H1 (cell line): ENCODE measurements around the gene ATF7. TPM values are rescaled to one million over a fixed set of nuclear protein-coding genes. Genes with fewer than 3 reads are reported as not detected.

ENCODE experiments used
- CTCF ChIA-PET: fragments of 300-600 bp; sonication (Branson Sonifier 250); formaldehyde crosslinking; loops from one replicate; lab custom pipeline; 2021; ENCODE audit not compliant: partially characterized antibody; lab: Charles Lee
- POLR2A ChIA-PET: fragments of 300-600 bp; sonication (Branson Sonifier 250); formaldehyde crosslinking; loops from one replicate; lab custom pipeline; 2021; ENCODE audit warnings: inconsistent platforms; ENCODE audit not compliant: partially characterized antibody; lab: Charles Lee
- DNase-seq, 2 experiments: peaks; one replicate each; pipeline versions ENCODE4 v3.0.0 to v3.0.0-alpha.2; 2010 to 2022; ENCODE audit warnings: low spot score in 2 of 2, low read depth in 1 of 2, mixed read lengths in 1 of 2
- FAIRE-seq: peaks from 2 replicates; lab custom pipeline; 2011; peaks lifted over from hg19 to GRCh38; lab: Jason Lieb, UNC
- H2AFZ ChIP-seq: 2 replicates; pipeline ENCODE4 v1.8.1; 2012; ENCODE audit warnings: low read length, inconsistent platforms
- H2AK5ac ChIP-seq: 2 replicates; pipeline ENCODE4 v1.6.1; 2013; ENCODE audit warnings: low read depth, low read length
- H2BK120ac ChIP-seq: replicated peaks from 2 replicates; pipeline ENCODE3; 2013; ENCODE audit warnings: low read depth, low read length, inconsistent platforms
- H2BK12ac ChIP-seq: 2 replicates; pipeline ENCODE4 v1.6.1; 2013; ENCODE audit warnings: low read depth, low read length
- H2BK15ac ChIP-seq: 2 replicates; pipeline ENCODE4 v1.6.1; 2013; ENCODE audit warnings: low read length
- H2BK20ac ChIP-seq: 2 replicates; pipeline ENCODE4 v1.6.1; 2013; ENCODE audit warnings: low read length
- H2BK5ac ChIP-seq: 2 replicates; pipeline ENCODE4 v1.6.1; 2013; ENCODE audit warnings: low read depth, low read length
- H3K14ac ChIP-seq: 2 replicates; pipeline ENCODE4 v1.6.1; 2013; ENCODE audit warnings: inconsistent platforms; ENCODE audit not compliant: insufficient read length
- H3K18ac ChIP-seq: 2 replicates; pipeline ENCODE4 v1.6.1; 2013; ENCODE audit warnings: low read length; ENCODE audit errors: extremely low read depth
- H3K23ac ChIP-seq: 2 replicates; pipeline ENCODE4 v1.6.1; 2013; ENCODE audit warnings: inconsistent platforms; ENCODE audit not compliant: insufficient read length
- H3K23me2 ChIP-seq: 2 replicates; pipeline ENCODE4 v1.6.1; 2013; ENCODE audit warnings: low read depth, low read length
- H3K27ac ChIP-seq: 2 replicates; pipeline ENCODE4 v1.6.1; 2011; ENCODE audit warnings: low read depth, low read length, inconsistent platforms
- H3K27me3 ChIP-seq, 4 experiments: replicated peaks in 1 of 4; 1 replicate in 1 of 4; 2 replicates in 3 of 4; pipeline versions ENCODE4 v1.6.1 to v1.8.1; 2011 to 2013; ENCODE audit warnings: low read length in 3 of 4, mild to moderate bottlenecking in 3 of 4, inconsistent platforms in 2 of 4, mixed read lengths in 2 of 4, moderate library complexity in 1 of 4; ENCODE audit not compliant: control insufficient read depth in 3 of 4, insufficient read depth in 3 of 4; ENCODE audit errors: extremely low read depth in 1 of 4
- H3K36me3 ChIP-seq, 4 experiments: 2 replicates each; pipeline versions ENCODE4 v1.6.1 to v1.8.1; 2011 to 2013; ENCODE audit warnings: mild to moderate bottlenecking in 4 of 4, low read length in 3 of 4, moderate library complexity in 2 of 4, control low read depth in 1 of 4, inconsistent platforms in 1 of 4; ENCODE audit not compliant: insufficient read depth in 4 of 4, control insufficient read depth in 2 of 4
- H3K4ac ChIP-seq: replicated peaks from 2 replicates; pipeline ENCODE3; 2013; ENCODE audit warnings: low read length, low read depth, mixed read lengths, inconsistent platforms; ENCODE audit not compliant: insufficient read length
- H3K4me1 ChIP-seq, 4 experiments: replicated peaks in 1 of 4; 1 replicate in 1 of 4; 2 replicates in 3 of 4; pipeline versions ENCODE4 v1.6.1 to v1.8.1; 2011 to 2013; ENCODE audit warnings: low read length in 3 of 4, inconsistent platforms in 2 of 4, mixed read lengths in 1 of 4; ENCODE audit not compliant: insufficient read depth in 4 of 4, control insufficient read depth in 3 of 4
- H3K4me2 ChIP-seq, 2 experiments: 2 replicates each; pipeline versions ENCODE4 v1.6.1 to v1.8.1; 2011 to 2013; ENCODE audit warnings: low read depth in 2 of 2, low read length in 2 of 2, control low read depth in 1 of 2, inconsistent platforms in 1 of 2, mild to moderate bottlenecking in 1 of 2; ENCODE audit not compliant: insufficient read depth in 1 of 2
- H3K4me3 ChIP-seq, 4 experiments: fragments of 200-600, 300-600 bp in 1 of 4; sonication (generic), shearing (Covaris generic), sonication (Bioruptor Twin) in 1 of 4; 2 replicates each; pipeline versions ENCODE4 v1.5.1 to v1.8.1; 2011 to 2016; ENCODE audit warnings: low read length in 4 of 4, low read depth in 3 of 4, control low read depth in 2 of 4, inconsistent platforms in 2 of 4, mild to moderate bottlenecking in 2 of 4, mixed read lengths in 1 of 4, moderate library complexity in 1 of 4; ENCODE audit not compliant: insufficient read depth in 2 of 4; ENCODE audit errors: extremely low read depth in 1 of 4
- H3K56ac ChIP-seq: replicated peaks from 2 replicates; pipeline ENCODE3; 2013; ENCODE audit warnings: low read depth, mild to moderate bottlenecking, mixed read lengths, low read length, inconsistent platforms; ENCODE audit not compliant: insufficient read length
- H3K79me1 ChIP-seq: 2 replicates; pipeline ENCODE4 v1.6.1; 2013; ENCODE audit warnings: low read depth, low read length, control low read depth
- H3K79me2 ChIP-seq, 2 experiments: 2 replicates each; pipeline versions ENCODE4 v1.6.1 to v1.8.1; 2012 to 2013; ENCODE audit warnings: low read length in 2 of 2, mild to moderate bottlenecking in 2 of 2, inconsistent platforms in 1 of 2; ENCODE audit not compliant: insufficient read depth in 2 of 2, control insufficient read depth in 1 of 2
- H3K9ac ChIP-seq, 4 experiments: replicated peaks in 1 of 4; 1 replicate in 1 of 4; 2 replicates in 3 of 4; pipeline versions ENCODE4 v1.6.1 to v1.8.1; 2011 to 2013; ENCODE audit warnings: low read depth in 3 of 4, low read length in 3 of 4, control low read depth in 2 of 4, mild to moderate bottlenecking in 2 of 4, moderate library complexity in 2 of 4, inconsistent platforms in 1 of 4; ENCODE audit errors: extremely low read depth in 1 of 4
- H3K9me3 ChIP-seq, 2 experiments: 2 replicates each; pipeline versions ENCODE4 v1.6.1 to v1.8.1; 2012 to 2013; ENCODE audit warnings: mild to moderate bottlenecking in 2 of 2, moderate library complexity in 2 of 2, control low read depth in 1 of 2, inconsistent platforms in 1 of 2, low read depth in 1 of 2, low read length in 1 of 2, mixed read lengths in 1 of 2; ENCODE audit not compliant: insufficient read depth in 2 of 2
- H4K20me1 ChIP-seq, 2 experiments: replicated peaks in 1 of 2; 2 replicates each; pipeline versions ENCODE3 to v1.8.1; 2011 to 2013; ENCODE audit warnings: inconsistent platforms in 2 of 2, low read length in 2 of 2, mild to moderate bottlenecking in 1 of 2; ENCODE audit not compliant: insufficient read depth in 2 of 2, control insufficient read depth in 1 of 2
- H4K5ac ChIP-seq: 2 replicates; pipeline ENCODE4 v1.6.1; 2013; ENCODE audit warnings: low read length, low read depth, mixed read lengths, inconsistent platforms; ENCODE audit not compliant: insufficient read length
- H4K8ac ChIP-seq: 2 replicates; pipeline ENCODE4 v1.8.0; 2013; ENCODE audit warnings: mild to moderate bottlenecking, moderate library complexity, low read length, inconsistent platforms; ENCODE audit not compliant: insufficient read depth; ENCODE audit errors: extremely low read depth
- H4K91ac ChIP-seq: replicated peaks from 2 replicates; pipeline ENCODE3; 2013; ENCODE audit warnings: low read length, mixed read lengths, inconsistent platforms; ENCODE audit not compliant: insufficient read length
- BRCA1 ChIP-seq: IDR thresholded peaks from 2 replicates; pipeline ENCODE4 v1.6.1; 2012; ENCODE audit warnings: low read depth, low read length, improper control_type of control experiment
- CHD1 ChIP-seq: IDR thresholded peaks from 2 replicates; pipeline ENCODE4 v1.6.1; 2012; ENCODE audit warnings: low read depth, low read length, improper control_type of control experiment
- CHD2 ChIP-seq: IDR thresholded peaks from 2 replicates; pipeline ENCODE4 v1.6.1; 2012; ENCODE audit warnings: low read length, improper control_type of control experiment
- HDAC6 ChIP-seq: IDR thresholded peaks from one replicate; pipeline ENCODE4 v1.7.1; 2012; ENCODE audit warnings: low read depth, mild to moderate bottlenecking, inconsistent platforms, low read length, moderate library complexity
- KDM5A ChIP-seq: fragments of 200-600 bp; IDR thresholded peaks from 2 replicates; pipeline ENCODE4 v1.7.1; 2012; ENCODE audit warnings: mild to moderate bottlenecking, low read length, inconsistent platforms, mixed read lengths
- MAFK ChIP-seq: IDR thresholded peaks from 2 replicates; pipeline ENCODE4 v1.6.1; 2012; ENCODE audit warnings: low read depth, mild to moderate bottlenecking, improper control_type of control experiment, low read length
- MAX ChIP-seq: IDR thresholded peaks from 2 replicates; pipeline ENCODE4 v1.6.1; 2012; ENCODE audit warnings: inconsistent platforms
- RAD21 ChIP-seq, 2 experiments: IDR thresholded peaks in 1 of 2; conservative IDR thresholded peaks in 1 of 2; 2 replicates each; pipeline ENCODE4 v1.6.1; 2011; ENCODE audit warnings: low read depth in 2 of 2, low read length in 2 of 2, improper control_type of control experiment in 1 of 2, inconsistent platforms in 1 of 2, mild to moderate bottlenecking in 1 of 2, moderate library complexity in 1 of 2
- SIRT6 ChIP-seq: IDR thresholded peaks from one replicate; pipeline ENCODE4 v1.7.1; 2012; ENCODE audit warnings: low read length, inconsistent platforms
- SIX5 ChIP-seq: IDR thresholded peaks from 2 replicates; pipeline ENCODE4 v1.6.1; 2011; ENCODE audit warnings: mild to moderate bottlenecking, low read depth, low read length
- SP2 ChIP-seq: IDR thresholded peaks from 2 replicates; pipeline ENCODE4 v1.6.1; 2012; ENCODE audit warnings: mild to moderate bottlenecking, low read length, inconsistent platforms
- TAF1 ChIP-seq: IDR thresholded peaks from 2 replicates; pipeline ENCODE4 v1.6.1; 2011; ENCODE audit warnings: mild to moderate bottlenecking, low read depth, low read length
- TCF12 ChIP-seq: IDR thresholded peaks from 2 replicates; pipeline ENCODE4 v1.6.1; 2011; ENCODE audit warnings: low read depth, mild to moderate bottlenecking, low read length
- WGBS, 2 experiments: shearing (Covaris generic) in 1 of 2; methylation state at CpG; one replicate each; pipeline versions ENCODE4 v1.1.6 to v1.1.7; 2013 to 2015; ENCODE audit warnings: low lambda C conversion rate in 2 of 2, mixed read lengths in 2 of 2, inconsistent platforms in 1 of 2, low coverage in 1 of 2, missing lambda C conversion rate in 1 of 2; ENCODE audit not compliant: insufficient replicate concordance in 2 of 2, insufficient coverage in 1 of 2, insufficient read length in 1 of 2; ENCODE audit errors: extremely low coverage in 1 of 2, missing lambda C conversion rate in 1 of 2; 5-methylcytosine and 5-hydroxymethylcytosine counted together
- polyA plus RNA-seq, 7 experiments: library from polyadenylated mRNA; depleted of rRNA in 3 of 7; stranded (reverse) in 5 of 7; unstranded in 2 of 7; fragments of >200 nt in 5 of 7; fragments of 200-250 nt in 2 of 7; gene quantifications; 1 replicate in 5 of 7; 2 replicates in 1 of 7; 4 replicates in 1 of 7; pipeline versions ENCODE4 v1.2.1 to v1.2.3, GENCODE V29; 2011 to 2013; ENCODE audit warnings: missing spikeins in 2 of 7, mixed read lengths in 2 of 7
- total RNA-seq: library from RNA; stranded (reverse); fragmentation: NEBNext Ultra II Directional; extraction: Animal tissue kit (Norgen Biotek cat#: 25700); gene quantifications from 2 replicates; pipeline ENCODE4 v1.2.1, GENCODE V29; 2021

Gene ATF7
- total and polyA plus RNA-seq, 2 of the 8 experiments (the other 6 are each of a cell fraction or from before 2014, with no cell fraction given) = 10.1 to 16.6 TPM

- Histone ChIP-seq H2AFZ (no peak overlapping the region), H4K20me1 (no peaks in the 10 kb centered on the region), H4K8ac (no peak overlapping the region), H3K14ac (no peak overlapping the region), H3K4me3 (no peak overlapping the region), H3K23me2 (no peaks in the 10 kb centered on the region), H2BK5ac (no peak overlapping the region), H3K4ac (no peak overlapping the region), H2BK20ac (no peak overlapping the region), H3K56ac (no peak overlapping the region), H2AK5ac (no peak overlapping the region), H3K79me1 (no peaks in the 10 kb centered on the region), H3K27ac (no peak overlapping the region), H2BK15ac (no peak overlapping the region), H3K4me2 (no peak overlapping the region), H3K4me1 (no peaks in the 10 kb centered on the region), H3K36me3 (peaks cover 2 to 19% (median 9%) of the 10 kb centered on the region in 4 experiments), H4K5ac (no peak overlapping the region), H3K18ac (no peak overlapping the region), H2BK12ac (no peak overlapping the region), H3K27me3 (no peaks in the 10 kb centered on the region), H3K9ac (no peak overlapping the region), H4K91ac (no peak overlapping the region), H3K79me2 (no peaks in the 10 kb centered on the region), H3K9me3 (no peaks in the 10 kb centered on the region), H2BK120ac (no peak overlapping the region), H3K23ac (no peak overlapping the region)
- ChIA-PET CTCF (interaction anchor here (1.4 to 2.1 kb wide), 2 partner anchors 10 to 143 kb away, joined by 4 to 7 read pairs; partner anchors contain the start of gene ATP5MC2), POLR2A (interaction anchor here (1.0 kb wide), 1 partner anchor 31 kb away, joined by 4 read pairs; the partner anchor contains the start of gene TARBP2)
- DNase-seq (no peak), FAIRE-seq (no peak)
- WGBS, 2 experiments = 90% methylated on average over 5 of the region's 7 CpGs; no CpG with 5 or more reads in 1 of the 2 experiments
- TF ChIP-seq MAFK = no peak
- TF ChIP-seq TCF12 = no peak
- no peak for TF ChIP-seq HDAC6
- no peak for TF ChIP-seq SIX5
- no peak for TF ChIP-seq SIRT6
- TF ChIP-seq TAF1 = no peak
- no peak for TF ChIP-seq SP2
- no peak for TF ChIP-seq KDM5A
- TF ChIP-seq RAD21 (IDR thresholded peaks at IDR 0.05 in 1 of 2, conservative IDR thresholded peaks at IDR 0.05 in 1 of 2; ENCODE audit: low read depth in 2 of 2, low read length in 2 of 2) = no peak
- no peak for TF ChIP-seq BRCA1
- TF ChIP-seq CHD2 = no peak
- no peak for TF ChIP-seq MAX
- TF ChIP-seq CHD1 = no peak
Measured at GRCh38 chr12:53532524-53533445, 93.4 kb downstream of the ATF7 start.
